ENCODE results near the gene HPSE2.
A peak's percentile ranks its signal among the peaks of the same experiment; 100 is the strongest.
"Not testable (repeated sequence)": the region's sequence is repeated elsewhere in the genome, so short reads cannot be mapped to it uniquely, and the experiment has no call there.

The HPSE2 gene

DNA sequence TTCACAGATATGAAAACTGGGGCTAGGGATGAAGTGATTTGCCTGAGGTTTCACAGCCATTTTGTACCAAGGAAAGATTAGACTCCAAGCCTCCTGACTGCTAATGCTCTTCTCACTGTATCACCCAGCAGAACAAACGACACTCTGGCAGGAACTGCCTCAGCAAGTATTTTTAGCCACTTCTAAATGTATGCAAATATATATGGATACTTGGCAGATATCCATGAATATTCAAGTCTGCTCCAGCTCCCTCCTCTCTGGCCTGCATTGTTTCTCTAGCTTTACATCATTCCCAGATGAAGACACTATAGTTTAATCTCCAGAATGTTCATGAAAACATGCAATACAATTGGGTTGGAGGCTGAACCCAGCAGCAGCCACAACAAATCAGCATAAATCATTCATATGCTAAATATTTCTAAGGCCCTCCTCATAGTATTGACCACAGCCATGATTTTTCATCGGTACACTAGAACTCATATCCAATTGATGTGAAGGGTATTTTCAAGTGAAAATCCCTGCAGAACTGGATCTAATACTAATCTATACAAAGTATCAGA lies 65.5 kb downstream of the HPSE2 start:
- intact Hi-C loops (cut with DNase I), result no loop called here

DNA sequence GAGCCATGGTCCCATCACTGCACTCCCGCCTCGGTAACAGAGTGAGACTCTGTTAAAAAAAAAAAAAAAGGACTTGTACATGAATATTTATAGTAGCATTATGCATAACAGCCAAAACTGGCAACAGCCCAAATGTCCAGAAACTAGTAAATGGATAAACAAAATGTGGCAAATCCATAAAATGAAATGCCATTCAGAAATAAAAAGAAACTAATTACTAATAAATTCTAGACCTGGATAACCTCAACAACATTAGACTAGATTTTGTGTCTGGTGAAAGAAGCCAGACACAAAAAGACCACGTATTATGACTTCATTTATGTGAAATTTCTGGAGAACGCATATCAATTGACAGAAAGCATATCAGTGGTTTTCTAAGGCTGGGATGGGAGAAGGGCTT lies 74.5 kb downstream of the HPSE2 start:
- DNase-seq, result no peak
- intact Hi-C loops (cut with DNase I), result no loop called here

More for the DNA sequence above, 65.5 kb downstream of the HPSE2 start:
- DNase-seq, result no peak

DNA sequence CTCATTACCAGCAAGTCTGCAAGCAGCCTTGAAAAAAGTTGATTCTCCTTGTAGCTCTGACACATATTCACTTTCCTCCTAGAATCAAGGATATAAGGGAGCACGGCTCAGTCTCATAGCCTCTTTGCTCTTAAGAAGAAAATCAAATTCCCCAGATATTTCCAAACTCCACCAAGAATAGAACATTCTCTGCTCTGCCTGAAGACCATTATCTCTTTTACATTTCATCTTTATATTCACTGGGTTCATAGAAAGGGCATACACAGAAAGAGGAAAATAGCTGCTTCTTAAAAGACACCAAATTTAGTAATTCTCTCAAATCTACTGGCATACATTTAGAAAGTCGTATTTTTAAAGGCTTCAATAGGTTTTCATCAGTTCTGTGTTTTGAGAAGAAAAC lies 92.0 kb downstream of the HPSE2 start:
- intact Hi-C loops (cut with DNase I), result no loop called here
- no peak for DNase-seq

DNA sequence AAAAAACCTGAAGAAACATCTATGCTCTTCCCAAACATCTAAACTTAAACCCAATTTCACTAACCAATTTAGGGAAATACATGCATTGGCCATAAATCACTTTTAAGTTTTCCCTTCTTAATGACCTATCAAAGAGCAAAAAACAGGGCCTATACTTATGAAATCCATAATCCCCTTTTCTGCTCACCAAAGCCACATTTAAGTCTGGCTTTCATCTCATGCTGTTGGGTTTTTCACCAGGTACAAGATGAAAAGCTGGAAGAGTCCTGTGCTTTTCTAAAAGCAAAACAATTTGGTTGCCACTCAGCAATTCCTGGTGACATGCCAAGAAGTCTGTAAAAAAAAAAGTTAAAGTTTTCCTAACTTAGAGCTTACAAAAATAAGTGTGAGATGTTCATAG lies 92.6 kb downstream of the HPSE2 start:
- intact Hi-C loops (cut with DNase I), result no loop called here
- DNase-seq, result no peak

DNA sequence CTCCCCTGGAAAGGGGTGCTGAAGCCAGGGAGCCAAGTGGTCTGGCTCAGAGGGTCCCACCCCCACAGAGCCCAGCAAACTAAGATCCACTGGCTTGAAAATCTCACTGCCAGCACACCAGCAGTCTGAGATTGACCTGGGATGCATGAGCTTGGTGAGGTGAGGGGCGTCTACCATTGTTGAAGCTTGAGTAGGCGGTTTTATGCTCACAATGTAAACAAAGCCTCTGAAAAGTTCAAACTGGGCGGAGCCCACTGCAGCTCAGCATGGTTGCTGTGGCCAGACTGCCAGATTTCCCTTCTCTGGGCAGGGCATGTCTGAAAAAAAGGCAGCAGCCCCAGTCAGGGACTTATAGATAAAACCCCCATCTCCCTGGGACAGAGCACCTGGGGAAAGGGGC lies 102.8 kb downstream of the HPSE2 start:
- DNase-seq; intact Hi-C loops (cut with DNase I): not testable (repeated sequence)

DNA sequence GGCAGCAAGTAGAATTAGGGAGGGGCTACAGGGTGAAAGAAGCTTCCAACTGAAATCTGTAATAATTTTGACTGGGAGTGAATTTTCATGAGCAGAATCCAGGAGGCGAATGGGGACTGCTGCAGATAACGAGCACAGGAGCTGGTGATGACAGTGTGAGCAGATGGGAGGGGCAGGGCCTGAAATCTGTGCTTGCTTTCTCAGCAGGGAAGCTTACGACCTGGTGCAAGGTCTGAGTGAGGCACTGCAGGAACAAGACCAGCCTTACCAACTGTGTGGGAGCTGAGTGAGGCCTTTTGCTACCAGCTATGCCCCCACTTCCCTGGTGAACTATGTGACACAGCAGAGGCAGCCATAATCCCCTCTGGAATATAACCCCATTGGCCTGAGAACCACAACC lies 109.8 kb downstream of the HPSE2 start:
- intact Hi-C loops (cut with DNase I), result no loop called here
- DNase-seq, result no peak

DNA sequence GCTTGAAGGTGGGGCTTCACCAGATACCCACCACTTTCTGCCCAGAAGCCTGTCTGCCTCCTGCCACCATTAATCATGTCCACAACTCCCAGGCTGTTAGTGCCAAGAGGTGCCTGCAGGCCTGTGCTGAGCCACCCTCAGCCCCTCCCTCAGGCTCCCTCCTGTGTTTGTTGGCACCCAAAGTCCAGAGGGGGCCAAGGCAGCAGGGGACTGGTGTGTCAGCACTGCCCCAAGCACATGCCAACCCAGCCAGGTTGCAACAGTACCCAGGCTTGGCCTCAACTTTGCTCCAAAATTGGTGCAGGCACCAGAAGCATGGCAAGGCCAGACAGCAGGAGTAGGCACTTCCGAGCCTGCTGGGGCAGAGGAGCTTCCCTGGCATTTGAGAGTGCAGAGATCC lies 111.3 kb downstream of the HPSE2 start:
- intact Hi-C loops (cut with DNase I), result no loop called here
- no peak for DNase-seq

DNA sequence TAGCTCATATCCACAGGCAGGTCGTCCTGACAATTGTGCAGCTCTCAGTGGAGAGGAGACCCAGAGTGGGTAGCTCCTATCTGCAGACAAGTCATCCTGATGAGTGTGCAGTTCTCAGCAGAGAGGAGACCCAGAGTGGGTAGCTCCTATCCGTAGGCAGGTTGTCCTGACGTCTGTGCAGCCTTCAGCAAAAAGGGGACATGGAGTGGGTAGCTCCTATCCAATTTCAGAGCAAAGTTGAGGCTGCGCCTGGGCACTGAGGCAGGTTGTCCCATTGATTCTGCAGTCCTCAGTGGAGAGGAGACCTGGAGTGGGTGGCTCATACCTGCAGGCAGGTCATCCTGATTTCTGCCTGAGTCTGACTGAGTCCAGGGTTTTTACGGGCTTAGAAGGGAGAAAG lies 111.8 kb downstream of the HPSE2 start:
- intact Hi-C loops (cut with DNase I), result no loop called here
- DNase-seq, result no peak

DNA sequence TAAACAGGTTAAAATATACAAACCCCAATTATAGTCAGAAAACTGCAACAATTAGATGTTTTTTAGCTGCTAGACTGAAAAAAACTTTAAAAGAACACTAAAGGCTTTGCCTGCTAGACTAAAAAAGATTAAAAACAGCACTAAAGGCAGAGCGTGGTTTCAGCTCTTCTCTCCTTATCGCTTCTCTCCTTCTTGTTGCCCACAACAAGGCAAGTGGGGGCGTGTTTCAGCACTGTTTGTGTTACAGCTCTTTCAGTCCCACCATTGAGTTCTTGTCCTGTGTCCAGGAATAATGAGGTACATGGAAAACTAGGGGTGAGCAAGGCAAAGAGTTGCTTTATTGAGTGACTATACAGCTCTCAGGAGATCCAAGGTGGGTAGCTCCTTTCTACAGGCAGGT lies 112.3 kb downstream of the HPSE2 start:
- intact Hi-C loops (cut with DNase I), result no loop called here
- DNase-seq, result no peak

DNA sequence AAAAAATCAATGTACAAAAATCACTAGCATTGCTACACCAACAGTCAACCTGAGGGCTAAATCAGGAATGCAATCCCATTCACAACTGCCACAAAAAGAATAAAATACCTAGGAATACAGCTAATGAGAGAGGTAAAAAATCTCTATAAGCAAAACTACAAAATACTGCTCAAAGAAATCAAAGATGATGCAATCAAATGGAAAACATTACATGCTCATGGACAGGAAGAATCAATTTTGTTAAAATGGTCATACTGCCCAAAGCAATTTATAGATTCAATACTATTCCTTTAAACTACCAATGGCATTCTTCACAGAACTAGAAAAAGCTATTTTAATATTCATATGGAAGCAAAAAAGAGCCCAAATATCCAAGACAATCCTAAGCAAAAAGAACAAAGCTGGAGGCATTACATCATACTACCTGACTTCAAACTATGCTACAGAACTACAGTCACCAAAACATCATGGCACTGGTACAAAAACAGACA lies 116.3 kb downstream of the HPSE2 start:
- intact Hi-C loops (cut with DNase I), result no loop called here

DNA sequence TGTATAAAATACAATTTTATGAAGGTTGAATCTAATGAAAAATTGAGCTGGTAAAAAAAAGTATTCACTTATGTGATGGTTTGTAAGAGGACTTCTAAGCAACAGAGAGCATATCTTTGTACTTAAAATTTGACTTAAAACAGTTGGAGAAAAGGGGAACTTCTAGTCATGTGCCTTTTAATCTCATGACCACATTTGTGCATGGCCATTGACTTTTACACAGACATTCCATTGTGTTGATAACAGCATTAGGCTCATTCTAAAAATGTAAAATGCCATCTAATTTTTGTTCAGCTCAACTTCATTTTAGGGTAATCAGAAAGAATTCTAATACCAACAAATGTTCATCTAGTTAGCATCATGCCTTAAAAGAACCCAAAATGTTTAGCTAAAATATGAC lies 119.9 kb downstream of the HPSE2 start:
- no peak for DNase-seq
- intact Hi-C loops (cut with DNase I), result no loop called here

More for the DNA sequence above, 116.3 kb downstream of the HPSE2 start:
- DNase-seq, result no peak

DNA sequence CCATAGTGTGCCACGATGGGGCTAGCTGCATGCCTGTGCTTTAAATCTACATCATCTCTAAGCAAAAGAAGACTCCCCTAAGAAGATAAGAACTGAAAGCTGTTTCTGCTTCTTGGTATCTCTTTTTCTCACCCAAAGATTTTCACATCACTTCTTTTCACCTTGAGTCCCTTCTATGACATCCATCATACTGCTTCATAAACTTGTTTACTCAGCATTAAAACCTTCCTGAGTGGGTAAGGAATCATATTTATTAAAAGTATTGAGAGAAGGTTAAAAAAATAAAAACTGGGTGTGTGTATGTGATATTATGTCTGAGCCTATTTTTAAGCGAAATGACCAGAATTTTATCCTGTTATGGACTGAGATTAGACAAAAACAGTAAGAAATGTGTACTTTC lies 150.3 kb downstream of the HPSE2 start:
- no peak for DNase-seq
- intact Hi-C loops (cut with DNase I), result no loop called here

DNA sequence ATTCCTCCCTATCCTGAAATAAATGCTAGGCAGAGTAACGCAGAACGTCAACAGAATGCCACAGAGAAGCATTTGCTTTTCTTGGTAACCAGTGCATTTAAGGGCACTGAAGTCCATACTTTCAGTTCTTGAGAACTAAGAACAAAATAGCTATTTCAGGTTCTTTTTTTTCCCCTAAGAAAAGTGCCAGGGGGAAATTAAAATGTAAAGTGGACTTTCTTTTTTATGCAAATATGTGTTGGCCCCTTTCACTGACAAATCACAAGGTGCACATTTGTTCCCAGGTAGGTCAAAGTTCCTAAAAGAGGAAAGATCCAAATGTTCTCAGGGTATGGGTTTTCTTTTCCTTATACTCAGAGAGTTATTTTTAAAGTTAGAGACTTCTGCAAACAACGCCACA lies 151.5 kb downstream of the HPSE2 start:
- DNase-seq, result no peak
- intact Hi-C loops (cut with DNase I), result no loop called here

DNA sequence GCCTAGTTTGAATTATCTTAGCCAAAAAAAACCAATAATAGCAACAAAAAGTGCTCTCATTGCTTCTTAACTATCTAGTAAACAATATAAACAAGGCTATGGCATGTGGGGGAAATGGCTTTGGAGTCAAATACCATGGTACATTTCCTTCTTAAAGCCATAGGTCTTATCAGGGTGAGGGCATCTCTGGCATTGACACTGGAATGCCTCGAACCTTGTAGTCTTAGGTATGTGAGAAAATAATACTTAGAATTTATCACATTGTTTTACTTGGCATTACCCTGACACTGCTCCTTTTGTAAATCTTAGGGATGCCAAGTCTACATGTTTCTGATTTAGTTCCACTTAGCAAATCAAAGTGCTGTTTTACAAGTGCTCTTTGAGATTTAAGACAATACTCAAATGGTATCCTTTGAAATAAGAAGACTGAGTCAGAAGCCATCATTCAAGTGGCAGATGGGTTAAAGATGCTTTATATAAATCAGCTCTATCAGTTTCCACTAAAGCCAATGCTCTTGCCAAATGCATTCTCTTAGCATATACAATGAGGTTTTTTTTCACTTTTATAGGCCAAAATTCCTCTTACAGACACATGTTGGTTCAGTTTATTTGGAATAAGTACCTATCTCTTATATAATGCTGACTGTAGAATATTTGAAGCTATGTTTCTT lies 155.2 kb downstream of the HPSE2 start:
- no peak for DNase-seq
- intact Hi-C loops (cut with DNase I), result no loop called here

DNA sequence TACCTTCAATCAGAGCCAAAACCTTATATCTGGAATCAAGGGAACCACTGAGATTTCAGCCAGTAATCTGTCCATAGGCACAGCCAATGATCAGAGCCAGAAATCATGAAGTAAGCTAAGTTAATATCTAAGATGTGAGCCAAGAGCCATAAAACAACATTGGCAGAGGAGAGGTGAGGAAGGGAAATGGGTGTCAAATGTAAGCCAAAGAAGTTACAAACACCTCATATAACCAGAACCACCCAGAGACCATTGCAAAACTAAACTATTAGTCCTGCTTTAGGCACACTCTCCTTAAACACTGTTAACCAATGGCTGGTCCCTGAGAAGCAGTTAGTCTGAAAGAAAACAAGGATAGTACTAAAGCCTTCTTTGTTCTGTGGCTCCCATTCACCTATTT lies 173.1 kb downstream of the HPSE2 start:
- intact Hi-C loops (cut with DNase I), result no loop called here
- DNase-seq, result no peak

DNA sequence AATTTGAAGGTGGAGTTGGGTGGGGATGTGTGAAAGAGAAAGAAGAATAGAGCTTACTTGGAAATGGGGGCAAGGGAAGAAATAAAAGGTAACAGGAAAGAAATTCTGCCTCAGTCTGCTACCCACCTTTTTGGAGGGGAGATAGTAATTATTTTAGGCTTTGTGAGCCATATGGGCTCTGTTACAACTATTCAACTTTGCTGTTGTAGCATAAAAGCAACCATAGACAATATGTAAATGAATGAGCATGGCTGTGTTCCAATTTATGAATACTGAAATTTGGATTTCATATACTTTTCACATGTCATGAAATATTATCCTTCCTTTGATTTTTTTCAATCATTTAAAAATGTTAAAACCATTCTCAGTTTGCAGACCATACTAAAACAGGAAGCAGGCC lies 176.9 kb downstream of the HPSE2 start:
- intact Hi-C loops (cut with DNase I), result no loop called here
- no peak for DNase-seq

DNA sequence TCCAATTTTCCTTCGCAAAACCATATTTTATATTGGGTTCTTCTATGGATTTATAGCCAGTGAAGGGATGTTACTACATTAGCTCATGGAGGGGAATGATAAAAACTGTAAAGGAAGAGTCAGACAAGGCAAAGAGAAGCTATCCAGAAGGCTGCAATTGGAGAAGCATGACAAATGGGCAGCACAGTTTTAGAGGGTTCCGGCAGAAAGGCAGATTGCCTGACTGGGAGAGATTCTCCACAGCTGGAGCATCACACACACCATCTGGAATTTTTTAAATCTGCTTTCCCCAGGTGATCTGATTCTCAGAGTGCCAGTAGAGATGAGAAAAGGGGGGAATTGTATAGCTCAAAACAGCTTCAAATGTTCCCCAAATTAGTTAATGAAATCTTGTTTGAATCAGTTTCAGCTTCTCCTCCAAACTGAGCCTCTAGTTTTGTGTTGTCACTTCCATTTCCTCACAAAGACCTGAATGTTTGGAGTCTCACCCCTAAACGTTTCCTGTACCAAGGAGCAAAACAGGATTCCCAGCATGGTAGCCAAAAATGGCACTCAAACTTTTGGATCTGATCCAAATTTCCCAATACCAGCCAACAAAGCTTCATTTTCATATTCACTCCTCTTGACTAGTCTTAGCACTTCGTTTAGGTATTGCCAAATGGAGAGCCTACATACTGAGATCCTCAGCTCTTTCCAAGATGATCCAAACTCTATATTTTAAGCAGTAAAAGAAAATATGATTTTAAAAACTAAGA lies 177.5 kb downstream of the HPSE2 start:
- no peak for DNase-seq
- intact Hi-C loops (cut with DNase I), result no loop called here

DNA sequence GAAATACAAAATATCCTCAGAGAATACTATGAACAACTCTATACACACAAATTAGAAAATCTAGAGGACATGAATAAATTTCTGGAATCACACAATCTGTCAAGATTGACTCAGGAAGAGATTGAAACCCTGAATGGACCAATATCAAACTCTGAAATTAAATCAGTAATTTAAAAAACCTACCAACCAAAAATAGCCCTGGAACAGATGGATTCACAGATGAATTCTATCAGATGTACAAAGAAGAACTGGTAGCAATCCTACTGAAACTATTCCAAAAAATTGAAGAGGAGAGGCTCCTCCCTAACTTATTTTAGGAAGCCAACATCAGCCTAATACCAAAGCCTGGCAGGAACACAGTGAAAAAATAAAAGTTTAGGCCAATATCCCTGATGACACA lies 190.0 kb downstream of the HPSE2 start:
- intact Hi-C loops (cut with DNase I), result no loop called here
- DNase-seq, result no peak

DNA sequence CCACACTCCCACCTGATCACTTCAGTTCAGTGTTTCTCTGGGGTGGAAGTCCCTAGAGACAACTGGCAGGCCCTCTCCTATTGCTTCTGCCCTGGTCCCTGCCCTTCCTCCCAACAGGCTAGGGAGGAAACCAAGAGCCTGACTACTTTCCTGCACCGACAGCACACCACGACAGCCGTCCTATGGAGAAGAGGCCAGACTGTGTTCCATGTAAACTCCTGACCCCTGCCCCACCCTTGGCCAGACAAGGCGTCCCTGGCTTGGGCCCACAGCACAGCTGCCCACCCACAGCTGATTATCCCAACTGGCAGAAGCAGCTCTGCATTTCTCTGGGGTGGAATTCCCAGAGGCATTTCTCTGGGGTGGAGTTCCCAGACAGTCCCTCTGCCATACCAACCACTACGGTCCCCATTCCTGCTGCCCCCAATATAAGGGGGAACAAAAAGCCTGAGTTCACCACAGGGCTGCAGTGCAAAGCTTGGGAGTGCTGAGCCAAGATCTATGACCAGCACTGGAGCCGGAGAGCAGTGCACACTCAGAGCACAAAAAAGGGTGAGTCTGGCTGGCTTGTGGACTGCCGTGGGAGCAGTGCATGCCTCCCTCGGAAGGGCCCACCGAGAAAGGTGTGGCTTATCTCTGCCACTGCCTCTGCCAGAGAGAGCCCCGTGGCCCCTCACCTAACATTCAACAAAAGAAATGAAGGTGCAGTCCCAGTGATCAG lies 193.4 kb downstream of the HPSE2 start:
- peak in 1 of 10 donors; percentile 62 for DNase-seq
- intact Hi-C loops (cut with DNase I), result no loop called here

DNA sequence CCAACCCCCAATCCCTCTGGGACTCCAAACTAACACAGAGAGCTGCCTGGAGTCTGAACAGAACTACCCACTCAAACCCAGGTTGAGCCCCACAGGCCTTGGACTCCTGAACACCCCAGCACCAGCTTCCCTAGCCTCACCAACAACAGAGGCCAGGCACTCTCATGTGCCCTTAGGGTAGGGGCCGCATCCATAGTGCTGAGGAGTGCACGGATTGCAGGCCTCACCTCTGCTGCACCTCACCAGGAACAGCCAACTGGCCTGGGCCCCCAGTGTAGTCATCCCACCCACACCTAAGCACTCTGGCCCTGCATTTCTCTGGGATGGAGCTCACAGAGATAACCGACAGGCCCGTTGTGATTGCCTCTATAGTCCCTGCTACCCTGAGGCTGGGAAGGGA lies 194.2 kb downstream of the HPSE2 start:
- intact Hi-C loops (cut with DNase I), result no loop called here
- peak in 1 of 10 donors; percentile 67 for DNase-seq

DNA sequence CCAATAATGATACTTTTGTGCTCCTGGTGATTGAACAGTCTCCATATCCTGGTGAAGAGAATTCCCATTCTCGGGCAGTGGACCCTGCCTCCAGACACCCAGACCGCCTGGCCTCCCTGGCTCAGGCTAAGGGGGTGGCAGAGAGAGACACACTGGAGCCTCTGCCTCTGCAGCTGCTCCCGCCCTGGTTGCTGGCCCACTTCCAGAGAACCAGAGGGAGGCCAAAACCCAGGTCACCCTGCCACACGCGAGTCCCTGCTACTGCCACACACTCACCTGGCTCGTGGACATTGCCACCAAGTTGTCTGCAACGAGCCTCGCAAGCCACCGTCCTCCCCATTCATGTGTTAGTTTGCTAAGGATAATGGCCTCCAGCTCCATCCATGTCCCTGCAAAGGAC lies 221.8 kb downstream of the HPSE2 start:
- intact Hi-C loops (cut with DNase I), result no loop called here
- DNase-seq, result peak in 1 of 10 donors; percentile 72
